Hematopoietic multipotent progenitor cell treated with erythropoietin and hydrocortisone succinate and interleukin-3 and kit ligand, for 15 days (in vitro differentiated cells): ENCODE data around the gene HLCS.

Source experiments
- DNase-seq: peaks from one replicate; pipeline ENCODE4 v3.0.0-alpha.2; 2015; ENCODE audit warnings: low spot score

Gene HLCS

GRCh38 chr21:36701756-36702621, 264.5 kb downstream of the HLCS start:
- DNase-seq: no peak

DNA sequence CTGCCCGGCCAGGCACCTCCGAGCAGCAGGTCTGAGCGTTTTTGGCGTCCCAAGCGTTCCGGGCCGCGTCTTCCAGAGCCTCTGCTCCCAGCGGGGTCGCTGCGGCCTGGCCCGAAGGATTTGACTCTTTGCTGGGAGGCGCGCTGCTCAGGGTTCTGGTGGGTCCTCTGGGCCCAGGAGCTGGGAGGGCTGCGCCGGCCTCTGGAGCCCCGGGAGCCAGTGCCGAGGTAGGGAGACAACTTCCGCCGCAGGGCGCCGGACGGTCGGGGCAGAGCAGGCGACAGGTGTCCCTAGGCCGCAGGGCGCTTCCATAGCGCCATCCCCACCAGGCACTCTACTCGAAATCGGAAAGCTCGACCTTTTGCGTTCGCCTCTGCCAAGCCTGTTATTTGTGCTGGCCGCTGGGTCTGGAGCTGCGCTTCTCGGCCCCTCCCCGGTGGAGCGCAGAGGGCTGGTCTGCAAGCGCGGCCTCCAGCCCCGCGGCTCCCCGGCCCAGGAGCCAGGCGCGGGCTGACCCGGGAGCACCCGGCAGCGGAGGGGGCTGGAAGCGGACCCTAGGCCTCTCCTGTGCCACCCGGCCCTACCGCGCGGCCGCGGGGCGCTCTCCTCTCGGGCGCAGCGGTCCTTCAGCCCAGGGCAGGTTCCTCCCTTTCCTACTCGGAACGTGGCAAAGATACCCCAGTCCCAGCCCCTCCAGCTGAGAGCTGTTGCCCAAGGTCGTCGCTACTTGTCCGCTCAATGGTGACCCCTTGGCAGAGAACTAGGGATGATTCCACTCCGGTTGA, 265.3 kb downstream of the HLCS start:
- no peak for DNase-seq
